Measurements from ENCODE around the gene ZNF687. TPM values are rescaled to one million over a fixed set of nuclear protein-coding genes. Genes with fewer than 3 reads are reported as not detected.

ZNF687 gene
- total RNA-seq, 1 experiment from 2014 or later: 33.3 TPM

DNA sequence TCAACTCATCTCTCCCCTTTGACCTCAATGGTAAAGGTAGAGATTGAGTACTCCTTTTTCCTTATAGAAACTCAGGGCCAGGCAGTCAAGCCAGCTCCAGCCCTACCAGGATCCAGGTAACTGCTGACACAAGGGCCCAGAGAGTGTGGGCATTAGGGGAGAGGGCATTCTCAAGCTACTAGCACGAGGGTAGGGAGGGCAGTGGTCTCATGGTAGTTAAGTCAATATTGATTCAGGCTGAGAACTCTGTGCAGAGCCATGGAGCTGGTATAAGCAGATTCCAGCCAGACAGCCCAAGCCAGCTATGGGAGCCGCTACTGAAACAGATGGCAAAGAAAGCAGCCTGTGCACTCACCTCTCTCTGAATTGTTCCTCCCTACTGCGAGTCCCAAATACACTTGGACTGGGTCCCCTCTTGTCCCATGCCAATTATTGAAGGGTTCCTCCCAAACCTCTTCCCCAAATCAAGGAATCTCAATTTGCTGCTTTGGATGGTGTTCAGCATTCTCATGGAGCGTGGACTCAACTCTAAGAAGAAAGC lies 42.4 kb downstream of the ZNF687 start:
- Histone ChIP-seq H3K27ac (ENCODE audit: low read length) (no peak overlapping the region), H3K27me3 (ENCODE audit: control insufficient read depth, insufficient read depth, low read length) (no peaks in the 10 kb centered on the region), H3K9me3 (ENCODE audit: control insufficient read depth, insufficient read depth, low read depth, low read length) (no peaks in the 10 kb centered on the region), H3K4me1 (ENCODE audit: control insufficient read depth, insufficient read depth, low read length) (peaks cover 15% of the 10 kb centered on the region), H3K4me3 (ENCODE audit: low read depth in 2 of 2, low read length in 2 of 2) (no peak overlapping the region), H3K36me3 (ENCODE audit: control insufficient read depth, insufficient read depth, low read length) (peaks cover 5% of the 10 kb centered on the region; the same call in 1 of the 2 replicates)
- ChIA-PET POLR2A (no interaction called here), CTCF (no interaction called here)
- DNase-seq (ENCODE audit: low read depth, low spot score): no peak
- BruUV-seq (replicated peaks): no TSS peak
- intact Hi-C loops (cut with micrococcal nuclease; ENCODE audit: unreplicated experiment) (no loop called here), in situ Hi-C loops (cut with HindIII; ENCODE audit: low pct_unique_long_range_greater_than_20kb, low sequenced_read_pairs) (no loop called here)
- no peak for TF ChIP-seq TCF7L2 (IDR thresholded peaks at IDR 0.05; ENCODE audit: low read depth, low read length)
- no peak for TF ChIP-seq POLR2AphosphoS5 (IDR thresholded peaks at IDR 0.05; ENCODE audit: low read depth, low read length)
- TF ChIP-seq REST (IDR thresholded peaks at IDR 0.05; ENCODE audit: insufficient read depth in 1 of 2, low read depth in 2 of 2, low read length in 1 of 2): no peak
- no peak for TF ChIP-seq CTCF (IDR thresholded peaks at IDR 0.05)
- no peak for ATAC-seq

DNA sequence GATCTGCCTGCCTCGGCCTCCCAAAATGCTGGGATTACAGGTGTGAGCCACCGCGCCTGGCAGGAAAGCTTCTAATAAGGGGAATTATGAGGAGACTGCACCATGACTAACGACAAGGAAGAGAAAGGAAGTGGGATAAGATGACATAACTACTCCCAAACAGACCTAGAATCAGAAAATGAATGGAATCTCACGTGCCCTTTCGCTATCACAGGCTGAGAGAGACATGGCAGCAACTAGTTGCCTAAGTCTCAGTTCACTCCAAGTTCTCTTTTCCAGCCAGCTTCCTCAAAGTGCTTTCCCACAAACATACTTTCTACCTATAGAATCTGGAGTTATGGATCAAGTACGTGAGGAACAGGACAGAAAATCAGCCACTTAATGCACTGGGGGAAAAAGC lies 43.1 kb downstream of the ZNF687 start:
- in situ Hi-C loops (cut with HindIII; ENCODE audit: low pct_unique_long_range_greater_than_20kb, low sequenced_read_pairs) (no loop called here), intact Hi-C loops (cut with micrococcal nuclease; ENCODE audit: unreplicated experiment) (no loop called here)
- Histone ChIP-seq H3K4me3 (ENCODE audit: low read depth in 2 of 2, low read length in 2 of 2) (no peak overlapping the region), H3K9me3 (ENCODE audit: control insufficient read depth, insufficient read depth, low read depth, low read length) (no peaks in the 10 kb centered on the region), H3K27me3 (ENCODE audit: control insufficient read depth, insufficient read depth, low read length) (no peaks in the 10 kb centered on the region), H3K36me3 (ENCODE audit: control insufficient read depth, insufficient read depth, low read length) (peaks cover 5% of the 10 kb centered on the region; the same call in 1 of the 2 replicates), H3K27ac (ENCODE audit: low read length) (no peak overlapping the region), H3K4me1 (ENCODE audit: control insufficient read depth, insufficient read depth, low read length) (peaks cover 15% of the 10 kb centered on the region)
- BruUV-seq (replicated peaks): no TSS peak
- ATAC-seq: no peak
- ChIA-PET POLR2A (interaction anchor here (0.5 kb wide), 1 partner anchor 416 kb away, joined by 3 read pairs; no protein-coding TSS in a partner anchor), CTCF (no interaction called here)
- DNase-seq (ENCODE audit: low read depth, low spot score): no peak
- TF ChIP-seq POLR2AphosphoS5 (IDR thresholded peaks at IDR 0.05; ENCODE audit: low read depth, low read length) (no peak), TCF7L2 (IDR thresholded peaks at IDR 0.05; ENCODE audit: low read depth, low read length) (no peak), REST (IDR thresholded peaks at IDR 0.05; ENCODE audit: insufficient read depth in 1 of 2, low read depth in 2 of 2, low read length in 1 of 2) (no peak), CTCF (IDR thresholded peaks at IDR 0.05) (no peak), SIN3A (IDR thresholded peaks at IDR 0.05; ENCODE audit: borderline replicate concordance, insufficient read depth, low read depth, low read length) (no peak)

Measured in Panc1 (cell line).